PC-9 (cell line): Measurements from ENCODE around the gene KRT15.

Experiments used
- EZH2 ChIP-seq: fragments of 200-600 bp; sonication (generic); IDR thresholded peaks from 2 replicates; pipeline ENCODE4 v1.8.0; 2017; ENCODE audit warnings: antibody characterized with exemption, low read depth
- TF ChIP-seq, protein P1 (sequence below): fragments of 200-600 bp; sonication (generic); conservative IDR thresholded peaks from 2 replicates; pipeline ENCODE4 v1.6.1; 2017; ENCODE audit warnings: mixed run types, antibody characterized with exemption, mild to moderate bottlenecking, moderate library complexity

DNA sequence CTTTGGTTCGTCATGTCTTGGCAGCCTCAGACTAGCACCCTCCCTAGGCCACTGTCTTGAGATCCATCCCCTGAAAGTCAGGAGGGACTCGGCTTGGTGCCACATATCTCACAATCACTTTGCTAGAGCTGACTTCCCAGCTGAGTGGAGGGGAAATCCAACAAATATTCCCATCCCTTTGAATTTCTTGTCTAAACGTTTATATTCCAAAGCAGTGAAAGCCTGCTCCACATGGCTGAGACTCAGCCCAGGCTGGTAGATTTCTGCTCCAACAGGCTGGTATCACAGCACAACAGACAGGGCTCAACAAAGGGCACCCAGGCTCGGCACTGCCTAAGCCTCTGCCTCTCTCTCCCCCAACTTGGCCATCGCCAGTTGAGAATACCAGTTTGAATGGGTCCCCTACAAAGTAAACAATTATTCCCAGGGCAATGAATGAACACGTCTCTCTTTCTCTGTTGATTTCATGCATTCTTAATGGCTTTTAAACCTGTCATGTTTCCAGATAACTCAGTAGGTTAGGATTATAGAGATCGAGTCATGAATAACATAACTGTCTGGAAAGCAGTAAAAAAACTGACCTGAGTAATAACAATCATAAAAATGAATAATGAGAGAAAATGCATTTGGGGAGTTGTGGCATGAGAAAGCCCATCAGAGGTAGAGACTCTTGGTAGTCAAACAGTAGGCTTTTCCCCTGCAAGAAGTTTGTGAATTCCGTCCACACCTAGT is 14.3 kb downstream of the KRT15 start:
- TF ChIP-seq, protein P1, sequence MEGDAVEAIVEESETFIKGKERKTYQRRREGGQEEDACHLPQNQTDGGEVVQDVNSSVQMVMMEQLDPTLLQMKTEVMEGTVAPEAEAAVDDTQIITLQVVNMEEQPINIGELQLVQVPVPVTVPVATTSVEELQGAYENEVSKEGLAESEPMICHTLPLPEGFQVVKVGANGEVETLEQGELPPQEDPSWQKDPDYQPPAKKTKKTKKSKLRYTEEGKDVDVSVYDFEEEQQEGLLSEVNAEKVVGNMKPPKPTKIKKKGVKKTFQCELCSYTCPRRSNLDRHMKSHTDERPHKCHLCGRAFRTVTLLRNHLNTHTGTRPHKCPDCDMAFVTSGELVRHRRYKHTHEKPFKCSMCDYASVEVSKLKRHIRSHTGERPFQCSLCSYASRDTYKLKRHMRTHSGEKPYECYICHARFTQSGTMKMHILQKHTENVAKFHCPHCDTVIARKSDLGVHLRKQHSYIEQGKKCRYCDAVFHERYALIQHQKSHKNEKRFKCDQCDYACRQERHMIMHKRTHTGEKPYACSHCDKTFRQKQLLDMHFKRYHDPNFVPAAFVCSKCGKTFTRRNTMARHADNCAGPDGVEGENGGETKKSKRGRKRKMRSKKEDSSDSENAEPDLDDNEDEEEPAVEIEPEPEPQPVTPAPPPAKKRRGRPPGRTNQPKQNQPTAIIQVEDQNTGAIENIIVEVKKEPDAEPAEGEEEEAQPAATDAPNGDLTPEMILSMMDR = no peak
- no peak for TF ChIP-seq EZH2
